COLO668 (cell line): Measurements from ENCODE around the gene CHST2.
"Not testable (repeated sequence)": the region's sequence is repeated elsewhere in the genome, so short reads cannot be mapped to it uniquely, and the experiment has no call there.

ENCODE experiments used
- DNase-seq: peaks from one replicate; lab custom pipeline; 2025; ENCODE audit not compliant: unreplicated experiment; lab: John Stamatoyannopoulos, UW

Gene CHST2

DNA sequence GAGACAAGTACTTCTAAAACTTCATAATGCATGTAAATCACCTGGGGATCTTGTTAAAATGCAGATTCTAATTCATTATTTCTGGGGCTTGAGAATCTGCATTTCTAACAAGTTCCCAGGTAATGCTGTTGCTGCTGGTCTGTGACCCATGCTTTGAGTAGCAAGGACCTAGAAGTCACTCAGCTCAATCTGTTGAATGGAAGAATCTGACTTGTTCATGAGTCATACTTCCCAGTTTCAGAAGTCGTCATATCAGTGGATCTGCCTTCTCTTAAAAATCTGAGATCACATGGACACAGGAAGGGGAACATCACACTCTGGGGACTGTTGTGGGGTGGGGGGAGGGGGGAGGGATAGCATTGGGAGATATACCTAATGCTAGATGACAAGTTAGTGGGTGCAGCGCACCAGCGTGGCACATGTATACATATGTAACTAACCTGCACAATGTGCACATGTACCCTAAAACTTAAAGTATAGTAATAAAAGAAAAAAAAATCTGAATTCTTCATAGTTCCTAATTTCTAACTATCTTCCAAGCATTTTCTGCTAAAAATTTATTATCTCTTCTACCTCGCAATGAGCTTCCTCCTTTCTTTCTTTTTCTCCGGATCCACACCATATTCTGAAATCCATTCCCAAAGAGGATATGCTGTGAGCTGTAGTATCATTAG, 46.2 kb downstream of the CHST2 start:
- not testable (repeated sequence) for DNase-seq

DNA sequence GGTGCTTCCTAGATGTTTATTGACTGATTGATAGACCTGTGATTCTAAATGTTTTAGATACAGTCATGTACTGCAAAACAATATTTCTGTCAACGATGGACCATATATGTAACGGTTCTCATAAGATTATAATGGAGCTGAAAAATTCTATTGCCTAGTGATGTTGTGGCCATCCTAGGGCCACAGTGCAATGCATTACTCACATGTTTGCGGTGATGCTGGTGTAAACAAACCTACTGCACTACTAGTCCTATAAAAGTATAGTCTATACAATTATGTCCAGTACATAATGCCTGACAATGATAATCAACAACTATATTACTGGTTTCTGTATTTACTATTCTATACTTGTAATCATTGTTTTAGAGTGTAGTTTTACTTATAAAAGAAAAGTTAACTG, 46.8 kb downstream of the CHST2 start:
- DNase-seq, result no peak

DNA sequence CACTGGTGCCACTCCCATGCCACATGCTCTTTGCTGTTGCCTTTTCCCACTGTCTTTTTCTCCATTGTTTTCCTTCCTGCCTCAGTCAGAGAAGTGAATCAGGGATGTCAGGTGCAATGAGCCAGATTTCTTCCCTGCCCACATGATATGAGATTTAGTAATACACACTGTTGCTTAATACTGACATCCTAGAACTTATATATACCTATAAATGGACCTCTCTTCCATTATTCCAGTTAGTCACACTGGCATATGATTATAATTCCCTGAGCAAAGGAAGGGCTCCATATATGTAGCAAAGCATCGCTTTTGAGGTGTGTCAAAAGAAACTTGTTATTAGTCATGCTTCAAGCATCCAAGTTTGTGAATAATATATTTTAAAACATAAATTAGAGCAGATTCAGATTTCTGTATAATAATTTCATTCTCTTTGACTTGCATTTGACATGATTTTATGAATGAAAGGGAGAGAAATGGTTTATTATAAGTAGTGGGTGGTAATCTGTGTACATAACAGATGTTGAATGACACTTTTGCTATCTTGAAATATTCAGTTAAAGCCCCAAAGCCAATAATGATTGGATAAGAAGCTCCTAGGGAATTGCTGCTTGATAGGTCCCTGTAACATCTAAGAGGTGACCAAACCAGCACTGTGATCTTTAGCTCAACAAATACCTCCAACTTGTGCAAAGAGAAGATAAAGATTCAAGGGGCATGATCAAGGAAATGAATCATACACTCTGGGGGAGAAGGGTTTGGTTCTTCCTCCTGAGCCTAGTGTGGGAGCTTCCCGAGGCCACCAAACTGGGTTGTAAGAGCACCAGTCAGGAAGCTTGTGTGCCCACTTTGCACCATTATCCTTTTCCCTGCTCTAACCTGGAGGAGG, 48.6 kb downstream of the CHST2 start:
- no peak for DNase-seq

DNA sequence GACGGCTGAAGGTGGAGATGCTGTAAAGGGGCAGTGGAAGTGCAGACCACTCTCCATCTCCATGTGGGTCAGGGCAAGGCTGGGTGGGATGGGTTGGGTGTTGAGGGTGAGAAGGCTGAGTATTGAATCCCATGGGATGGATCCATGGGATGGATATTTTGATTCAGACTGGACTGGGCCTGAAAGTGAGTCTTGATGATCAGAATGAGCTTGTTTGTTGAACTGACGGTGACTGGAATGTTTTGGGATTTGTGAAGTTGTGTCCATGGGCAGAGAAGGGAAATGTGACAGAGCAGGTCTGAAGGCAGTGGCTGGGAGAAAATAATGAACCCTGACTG, 49.3 kb downstream of the CHST2 start:
- DNase-seq, result no peak

DNA sequence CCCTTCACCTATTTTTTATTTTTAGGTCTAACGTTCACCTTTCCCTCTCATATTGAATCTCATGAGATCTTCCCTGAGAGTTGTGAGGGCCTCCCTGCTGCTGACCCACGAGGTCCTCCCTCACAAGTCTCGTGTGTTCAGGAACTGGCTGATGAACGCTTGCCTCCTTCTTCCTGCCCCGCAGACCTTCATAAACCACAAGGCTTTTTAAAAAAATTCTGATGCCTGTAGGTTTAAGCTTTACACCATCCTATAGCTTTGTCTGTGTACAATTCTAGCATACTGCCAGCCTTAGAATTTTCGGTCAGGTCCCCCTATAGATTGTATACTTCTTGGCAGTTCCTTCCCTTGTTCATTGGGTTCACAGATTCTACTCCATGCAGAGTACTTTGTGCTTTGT, 50.5 kb downstream of the CHST2 start:
- DNase-seq, result no peak

DNA sequence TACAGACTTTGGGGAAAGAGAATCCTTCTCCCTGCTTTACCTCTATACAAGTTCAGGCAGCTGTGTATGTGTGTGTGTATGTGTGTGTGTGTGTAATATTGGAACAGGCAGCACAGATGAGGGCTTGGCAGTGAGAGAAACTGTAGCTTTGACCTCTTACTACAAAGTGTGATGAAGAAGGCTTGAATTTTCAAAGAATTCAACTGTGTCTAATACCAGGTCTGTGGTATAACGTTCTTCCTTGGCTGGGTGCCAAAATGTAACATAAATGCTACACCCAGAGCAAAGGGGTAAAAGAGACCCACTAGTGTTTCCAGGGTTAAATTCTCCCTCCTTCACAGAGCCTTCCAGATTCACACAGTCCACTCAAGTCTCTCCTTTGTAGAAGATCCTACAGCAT, 51.1 kb downstream of the CHST2 start:
- no peak for DNase-seq

DNA sequence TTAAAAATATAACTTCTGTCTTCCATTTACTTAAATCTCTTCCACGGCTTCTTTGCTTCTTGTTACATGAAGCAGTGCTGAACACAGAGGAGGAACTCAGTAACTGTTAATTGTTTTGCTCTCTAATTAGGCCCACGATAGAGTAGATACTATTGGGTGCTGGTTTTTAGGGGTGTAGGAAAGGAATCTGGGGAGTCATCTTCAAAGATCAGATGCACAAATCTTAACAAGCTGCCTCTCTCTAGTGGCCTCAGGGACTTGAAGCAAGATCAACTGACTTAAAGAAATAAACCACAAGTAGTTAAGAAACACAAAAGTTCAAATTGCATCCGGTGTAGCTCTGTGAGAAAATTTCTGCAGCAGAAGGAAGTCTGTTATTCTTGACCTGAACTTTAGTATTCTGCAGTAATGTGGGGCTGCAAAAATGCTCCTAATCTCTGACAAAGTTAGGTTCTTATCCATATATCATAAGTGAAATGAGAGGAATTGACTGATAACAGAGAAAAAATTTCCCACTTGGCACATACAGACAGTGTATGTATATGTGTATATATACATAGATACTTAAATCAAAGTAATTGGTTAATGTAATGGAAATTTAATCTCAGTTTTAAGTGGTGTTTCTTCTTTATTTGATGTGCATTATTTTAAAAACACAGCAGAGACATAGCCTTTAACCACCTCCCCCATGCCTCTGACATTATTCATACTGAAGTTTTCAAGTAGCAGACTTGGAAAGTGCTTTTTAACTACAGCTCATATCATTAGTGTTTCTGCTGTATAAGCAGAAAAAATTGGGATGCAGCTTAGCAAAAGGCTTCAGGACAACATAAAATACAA, 51.8 kb downstream of the CHST2 start:
- no peak for DNase-seq

DNA sequence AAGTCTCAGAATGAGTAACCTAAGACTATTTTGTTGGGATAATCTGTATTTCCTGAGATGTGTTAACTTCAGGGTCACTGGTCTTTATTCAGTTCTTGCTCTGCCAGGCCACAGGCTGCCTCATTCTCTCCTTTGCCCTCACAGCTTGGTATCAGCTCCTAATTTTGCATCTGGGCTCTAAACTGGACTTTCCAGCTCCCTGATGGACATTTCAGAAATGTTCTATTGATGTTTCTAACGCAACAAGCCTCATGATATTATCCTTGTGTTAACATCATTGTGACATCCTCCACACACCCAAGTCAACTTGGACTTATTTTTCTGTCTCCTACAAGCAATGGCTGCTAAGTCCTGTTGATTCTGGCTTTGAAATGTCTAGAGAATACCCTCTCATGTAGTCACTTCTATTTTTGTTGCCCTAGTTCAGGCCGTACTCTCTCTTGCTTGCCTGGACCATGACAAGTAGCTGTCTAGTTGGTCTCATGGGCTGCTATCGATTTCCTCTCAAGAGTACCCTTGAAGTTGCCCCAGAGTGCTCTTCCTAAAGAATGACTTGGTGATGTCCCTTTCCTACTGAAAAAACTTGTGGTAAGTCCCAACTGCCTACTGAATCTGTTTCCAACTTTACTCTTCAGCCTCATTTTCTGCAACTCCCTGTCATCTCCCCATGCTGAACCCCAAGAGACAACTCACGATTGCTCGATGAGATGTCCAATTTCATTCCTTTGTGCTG, 52.7 kb downstream of the CHST2 start:
- no peak for DNase-seq

DNA sequence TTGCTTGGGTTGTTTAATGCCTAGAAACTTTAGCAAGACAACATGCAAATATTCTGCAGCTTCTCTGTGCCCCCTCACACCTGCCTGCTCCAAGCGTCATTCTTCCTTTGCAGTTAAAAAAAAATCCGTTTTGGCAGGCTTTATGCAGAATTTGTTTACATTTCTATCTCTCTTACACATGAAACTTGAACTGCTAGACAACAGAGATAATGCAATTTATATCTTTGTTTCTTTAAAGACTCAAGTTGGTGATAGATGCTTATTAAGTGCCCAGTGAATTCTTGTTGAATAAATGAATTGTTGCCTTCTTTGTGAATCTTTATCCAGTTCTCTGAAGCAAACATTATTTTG, 53.2 kb downstream of the CHST2 start:
- no peak for DNase-seq

DNA sequence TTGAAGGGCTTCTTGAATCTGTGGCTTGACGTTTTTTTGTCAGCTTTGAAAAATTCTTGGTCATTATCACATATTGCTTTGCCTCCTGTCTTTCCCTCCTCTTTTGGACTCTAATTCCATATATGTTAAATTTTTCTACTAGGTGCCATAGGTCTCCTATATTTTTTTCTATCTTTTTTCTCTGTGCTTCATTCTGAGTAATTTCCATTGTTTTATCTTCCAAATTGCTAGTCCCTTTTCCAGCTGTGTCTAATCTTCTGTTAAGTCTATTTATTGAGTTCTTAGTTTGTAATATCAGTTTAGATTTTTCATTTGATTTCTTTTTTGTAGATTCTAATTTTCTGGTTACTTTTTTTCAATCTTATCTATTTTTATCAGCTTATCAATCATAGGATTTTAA, 53.7 kb downstream of the CHST2 start:
- no peak for DNase-seq
